GM19468 (cell line): ENCODE results near the gene MOCS1.

Source experiments
- ATAC-seq: cut with Tn5 transposase; IDR thresholded peaks from one replicate; pipeline ENCODE4 v1.9.1; 2021; ENCODE audit warnings: mild to moderate bottlenecking, moderate library complexity, moderate number of reproducible peaks; ENCODE audit not compliant: unreplicated experiment; ENCODE audit errors: extremely low read depth

MOCS1 gene

DNA sequence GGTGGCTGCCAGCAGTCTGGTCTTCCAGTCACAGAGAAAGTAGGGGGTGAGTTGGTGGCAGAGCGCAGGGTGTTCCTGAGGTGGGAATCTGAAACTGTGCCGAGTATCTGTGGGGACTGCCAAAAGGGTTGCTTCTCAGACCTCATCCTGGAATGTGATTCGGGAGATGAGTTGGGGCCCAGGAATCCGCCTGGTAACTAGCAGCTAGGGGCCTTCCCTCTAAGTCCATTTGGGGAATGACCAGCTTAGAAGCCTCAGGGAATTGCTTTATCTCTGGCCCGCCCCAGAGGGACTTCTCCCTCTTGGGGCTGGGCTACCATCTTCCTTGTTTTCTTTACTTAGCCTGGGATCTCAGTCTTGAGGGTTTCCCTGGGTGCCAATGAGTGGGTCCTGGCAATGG is 49.6 kb downstream of the MOCS1 start:
- ATAC-seq = no peak

DNA sequence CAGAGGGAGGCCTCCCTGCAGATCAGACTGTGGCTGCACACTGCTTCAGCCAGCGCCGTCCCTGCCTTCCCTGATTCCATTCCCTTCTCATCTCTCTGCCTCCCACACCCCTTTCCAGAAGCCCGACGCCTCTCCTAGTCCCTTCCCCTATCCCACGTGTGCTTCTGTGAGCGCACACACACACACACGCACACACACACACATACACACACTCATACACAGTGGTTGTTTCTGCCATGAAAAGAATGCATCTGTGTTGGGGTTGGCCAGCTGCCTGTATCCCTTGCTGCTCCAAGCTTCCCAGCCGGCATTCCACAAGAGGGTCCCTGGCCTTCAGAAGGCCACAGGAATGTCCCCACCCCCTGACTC is 51.7 kb downstream of the MOCS1 start:
- ATAC-seq = no peak

GRCh38 chr6:39881851-39882530 is 52.3 kb downstream of the MOCS1 start:
- no peak for ATAC-seq

- no peak for ATAC-seq
Measured at GRCh38 chr6:39880594-39880993, 53.7 kb downstream of the MOCS1 start.

GRCh38 chr6:39879535-39879934 is 54.7 kb downstream of the MOCS1 start:
- no peak for ATAC-seq

DNA sequence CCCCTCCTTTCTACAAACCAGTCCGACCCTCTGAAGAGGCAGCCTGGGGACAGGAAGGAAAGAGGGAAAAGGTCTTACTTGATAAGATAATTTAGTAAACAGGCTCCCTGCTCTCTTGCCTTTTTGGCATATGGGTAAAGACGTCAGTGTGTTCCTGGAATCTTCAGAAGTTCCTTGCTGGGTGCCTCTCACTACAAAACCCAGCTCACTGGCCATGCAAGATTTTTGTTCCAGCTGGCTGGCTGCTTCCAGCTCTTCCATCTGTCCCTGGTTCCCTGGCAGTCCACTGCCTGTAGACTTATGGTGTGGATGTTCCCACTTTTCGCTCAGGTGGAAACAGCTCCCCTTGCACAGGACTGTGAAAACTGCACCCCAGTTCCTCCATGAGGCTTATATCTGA is 57.4 kb downstream of the MOCS1 start:
- no peak for ATAC-seq

DNA sequence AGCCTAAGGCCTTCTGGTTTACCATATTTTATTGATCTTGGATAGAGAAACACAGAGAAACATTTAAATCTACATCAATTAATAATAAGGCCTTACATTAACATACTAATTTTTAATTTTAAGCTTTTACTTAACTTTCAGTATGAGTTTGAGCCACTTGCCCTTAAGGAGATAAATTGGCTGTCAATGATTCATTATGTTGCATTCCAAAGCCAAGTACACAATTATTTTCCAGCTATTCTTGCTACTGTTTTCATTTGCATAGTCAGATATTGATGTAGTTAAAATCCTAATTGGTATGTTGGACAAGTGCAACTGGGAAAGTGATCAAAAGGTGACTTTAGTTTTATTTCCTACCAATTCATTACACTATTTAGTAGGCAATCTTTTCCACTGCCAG is 58.2 kb downstream of the MOCS1 start:
- no peak for ATAC-seq

DNA sequence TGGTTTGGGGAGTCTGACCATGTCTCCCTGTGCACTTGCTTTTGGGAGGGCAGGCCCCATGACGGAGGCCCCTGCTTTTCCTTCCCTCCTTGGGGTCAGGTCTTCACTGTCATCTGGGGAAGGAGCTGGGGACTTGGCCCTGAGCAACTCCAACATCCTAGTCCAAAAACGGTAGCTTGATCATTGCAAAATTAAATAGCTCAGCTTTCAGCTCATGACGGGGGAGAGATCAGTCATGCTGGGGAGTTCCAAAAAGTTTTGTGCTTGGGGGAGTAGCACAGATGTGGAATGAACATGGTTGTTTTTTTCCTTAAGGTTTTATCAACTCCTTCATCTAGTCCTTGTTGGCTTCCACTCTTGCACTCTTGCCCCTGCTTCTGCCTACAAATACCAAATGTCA is 60.8 kb downstream of the MOCS1 start:
- no peak for ATAC-seq

DNA sequence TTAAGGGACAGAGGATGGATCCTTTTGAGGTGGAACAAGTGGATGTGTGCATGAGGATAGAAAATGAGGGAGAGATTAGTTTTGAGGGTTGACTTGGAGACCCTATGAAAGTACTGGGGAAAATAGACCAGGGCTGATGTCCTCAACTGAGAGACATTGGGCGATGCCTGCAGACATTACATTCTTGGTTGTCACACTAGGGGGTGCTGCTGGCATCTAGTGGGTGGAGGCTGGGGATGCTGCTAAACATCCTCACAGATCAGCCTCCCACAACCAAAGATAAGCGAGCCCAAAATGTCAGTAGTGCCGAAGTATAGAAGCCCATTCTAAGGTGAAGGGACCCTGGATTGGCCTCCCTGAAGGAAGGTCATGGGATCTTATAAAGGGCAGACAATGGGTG is 63.3 kb downstream of the MOCS1 start:
- ATAC-seq = no peak

- ATAC-seq = no peak
Measured at GRCh38 chr6:39867592-39867991, 66.7 kb downstream of the MOCS1 start.

GRCh38 chr6:39865011-39865888 is 69.0 kb downstream of the MOCS1 start:
- no peak for ATAC-seq

DNA sequence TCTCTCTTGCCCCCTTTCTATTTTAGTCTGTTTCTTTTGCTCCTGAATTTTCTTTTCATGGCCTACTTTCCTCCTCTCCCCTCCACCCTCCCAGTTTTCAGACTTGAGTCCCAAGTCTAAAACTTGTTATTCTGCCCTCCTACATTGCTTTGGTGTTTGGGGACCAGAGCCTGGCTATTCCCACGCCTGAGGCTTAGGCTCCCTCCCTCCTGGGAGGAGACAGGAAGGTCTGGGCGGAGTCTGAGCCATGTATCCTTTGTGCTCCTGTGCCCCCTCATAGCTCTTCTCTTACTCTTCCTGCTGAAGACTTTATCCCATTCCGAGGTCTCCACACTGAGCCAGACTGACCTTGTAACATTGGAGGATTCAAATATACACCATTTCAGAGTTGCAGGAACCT is 72.6 kb downstream of the MOCS1 start:
- ATAC-seq = no peak

DNA sequence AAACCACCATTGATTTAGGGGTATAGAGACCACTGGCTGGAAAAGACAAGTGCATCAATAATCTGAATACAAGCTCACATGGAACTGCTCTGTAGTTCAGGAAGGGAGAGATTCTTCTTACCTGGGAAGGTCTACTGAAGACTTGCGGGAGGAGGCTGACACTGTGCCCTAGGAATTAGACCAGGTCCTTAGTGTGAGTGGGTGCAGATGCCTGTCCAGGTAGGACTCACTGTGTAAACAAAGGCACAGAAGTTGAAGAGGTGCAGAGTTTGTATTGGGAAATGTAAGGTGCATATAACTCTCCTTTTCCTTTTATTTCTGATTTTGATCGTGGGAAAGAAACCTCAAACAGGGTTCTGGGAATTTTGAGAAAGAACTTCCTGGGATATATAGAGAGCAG is 75.2 kb downstream of the MOCS1 start:
- no peak for ATAC-seq

DNA sequence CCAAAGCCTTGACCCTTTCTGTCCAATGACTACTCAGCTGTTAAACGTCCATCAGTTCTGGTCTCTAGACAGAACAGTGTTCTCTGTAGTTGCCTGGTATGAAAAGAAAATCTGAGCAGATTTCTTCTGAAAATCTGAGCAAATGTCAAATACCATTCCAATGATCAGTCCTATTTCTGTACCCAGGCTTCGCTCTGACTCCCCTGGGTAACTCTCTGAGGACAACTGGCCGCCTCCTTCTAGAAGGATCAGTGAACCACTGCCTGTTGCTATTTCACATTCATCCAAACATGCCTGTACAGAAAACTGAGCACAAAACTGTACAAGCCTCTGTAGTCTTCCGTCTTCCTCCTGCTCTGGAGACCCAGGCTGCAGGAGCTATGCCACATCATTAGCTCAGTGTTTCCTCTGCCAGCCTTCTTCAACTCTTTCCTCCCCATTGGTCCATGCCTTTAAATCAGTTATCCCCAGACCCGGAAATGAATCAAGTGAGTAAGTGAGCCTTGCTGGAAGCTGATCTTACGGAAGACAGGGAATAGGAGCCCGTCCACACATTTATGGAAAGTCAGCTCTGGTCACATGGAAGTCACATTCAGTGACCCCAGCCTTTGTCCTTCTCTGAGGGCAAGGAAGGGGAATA is 78.8 kb downstream of the MOCS1 start:
- ATAC-seq = no peak
